Body of pancreas (tissue), 4 donors: ENCODE results near the gene PLAU. TPM values are rescaled to one million over a fixed set of nuclear protein-coding genes. Genes with fewer than 3 reads are reported as not detected.

Source experiments
- ATAC-seq: fragments of 150-250 bp; one replicate; pipeline ENCODE4 v1.9.1; 2016
- DNase-seq, 4 donors: peaks; one replicate each; pipeline ENCODE4 v3.0.0-alpha.2; 2019
- H3K27ac ChIP-seq, 4 donors: fragments of 200-600 bp; sonication (generic); 1 replicate in 3 of 4; 2 replicates in 1 of 4; pipeline versions ENCODE4 v1.5.1 to v1.6.1; 2016 to 2019; ENCODE audit warnings: mild to moderate bottlenecking in 1 of 4, mixed read lengths in 1 of 4, moderate library complexity in 1 of 4
- H3K27me3 ChIP-seq, 2 donors: fragments of 200-600 bp; sonication (generic); one replicate each; pipeline ENCODE4 v1.6.0; 2016; ENCODE audit warnings: mild to moderate bottlenecking in 1 of 2
- H3K36me3 ChIP-seq, 2 donors: fragments of 200-600 bp; sonication (generic); replicated peaks in 1 of 2; 2 replicates each; pipeline ENCODE4 v1.5.1; 2016; ENCODE audit warnings: low read depth in 2 of 2; ENCODE audit not compliant: insufficient read depth in 1 of 2
- H3K4me1 ChIP-seq: fragments of 200-600 bp; sonication (generic); one replicate; pipeline ENCODE4 v1.6.0; 2016
- H3K4me3 ChIP-seq, 2 donors: fragments of 200-600 bp; sonication (generic); 1 replicate in 1 of 2; 2 replicates in 1 of 2; pipeline ENCODE4 v1.5.1; 2016 to 2019
- H3K9me3 ChIP-seq, 3 donors: fragments of 200-600 bp; sonication (generic); 1 replicate in 2 of 3; 2 replicates in 1 of 3; pipeline ENCODE4 v1.5.1; 2016
- CTCF ChIP-seq, 7 experiments: fragments of 450-650 bp in 4 of 7; fragments of 200-600 bp in 3 of 7; sonication (generic) in 3 of 7; IDR thresholded peaks; one replicate each; pipeline ENCODE4 v1.5.1; 2016 to 2019; ENCODE audit warnings: antibody characterized with exemption in 7 of 7
- POLR2A ChIP-seq, 3 donors: fragments of 450-650 bp; IDR thresholded peaks; one replicate each; pipeline ENCODE4 v1.6.1; 2016; ENCODE audit warnings: antibody characterized with exemption in 3 of 3, mild to moderate bottlenecking in 2 of 3
- WGBS, 2 donors: methylation state at CpG; one replicate each; pipeline ENCODE4 v1.1.5; 2017; 5-methylcytosine and 5-hydroxymethylcytosine counted together
- intact Hi-C: fragments of 100-400 bp; cut with DNase I; formaldehyde crosslinking; loops from one replicate; pipeline ENCODE4 v1.15.1; 2023
- total RNA-seq, 2 donors: library from RNA; depleted of rRNA; stranded (reverse); fragments of >200 nt; gene quantifications; one replicate each; pipeline ENCODE4 v1.1.0, GENCODE V29; 2016

The PLAU gene
- total RNA-seq, 2 donors from 2014 or later, result 1.6 to 4.3 TPM

DNA sequence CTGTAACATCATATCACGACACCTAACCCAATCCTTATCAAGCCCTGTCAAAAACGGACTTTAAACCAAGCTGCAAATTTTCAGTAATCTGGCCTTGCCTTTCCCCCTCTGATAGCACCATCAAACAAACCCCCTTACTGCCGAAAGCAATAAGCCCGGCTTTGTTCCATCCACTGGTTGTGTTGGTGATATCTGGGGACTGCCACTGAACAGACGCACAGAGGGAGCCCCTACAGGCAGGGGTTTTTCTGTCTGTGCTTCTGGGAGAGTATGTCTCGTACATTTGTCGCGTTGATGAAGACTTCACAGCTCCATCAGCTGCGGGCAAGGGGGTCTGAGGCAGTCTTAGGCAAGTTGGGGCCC is 550 bp upstream of the PLAU start:
- TF ChIP-seq CTCF (IDR thresholded peaks at IDR 0.05), result no peak
- TF ChIP-seq POLR2A (IDR thresholded peaks at IDR 0.05), result no peak
- WGBS, 2 donors, result 15 to 25% methylated on average over 5 to 9 of the region's 9 CpGs
- intact Hi-C loops, result no loop called here
- H3K27ac ChIP-seq, result peak overlapping the region in 1 of 4 donors; percentile 46
- no peaks in the 10 kb centered on the region for H3K36me3 ChIP-seq
- H3K4me1 ChIP-seq, result peaks cover 17% of the 10 kb centered on the region
- DNase-seq, result no peak
- ATAC-seq, result no peak
- H3K9me3 ChIP-seq, result no peaks in the 10 kb centered on the region
- no peak overlapping the region for H3K4me3 ChIP-seq
- no peaks in the 10 kb centered on the region for H3K27me3 ChIP-seq

- TF ChIP-seq CTCF (IDR thresholded peaks at IDR 0.05) (no peak), POLR2A (IDR thresholded peaks at IDR 0.05) (no peak)
- Histone ChIP-seq H3K9me3 (no peaks in the 10 kb centered on the region), H3K36me3 (no peaks in the 10 kb centered on the region), H3K4me1 (peaks cover 17% of the 10 kb centered on the region), H3K4me3 (peak overlapping the region; percentile 18 to 42), H3K27ac (peak overlapping the region in 3 of 4 donors; percentile 27 to 60 (median 46)), H3K27me3 (no peaks in the 10 kb centered on the region)
- intact Hi-C loops, result no loop called here
- peak; percentile 5 for ATAC-seq
- DNase-seq, result no peak
- WGBS, 2 donors, result 10 to 20% methylated on average over 7 to 14 of the region's 14 CpGs
Observed at GRCh38 chr10:73911553-73912004, 647 bp downstream of the PLAU start.

- DNase-seq, result no peak
- peaks cover 17% of the 10 kb centered on the region for H3K4me1 ChIP-seq
- TF ChIP-seq POLR2A (IDR thresholded peaks at IDR 0.05), result no peak
- no peak for TF ChIP-seq CTCF (IDR thresholded peaks at IDR 0.05)
Observed at GRCh38 chr10:73914036-73914435, 3.1 kb downstream of the PLAU start.

DNA sequence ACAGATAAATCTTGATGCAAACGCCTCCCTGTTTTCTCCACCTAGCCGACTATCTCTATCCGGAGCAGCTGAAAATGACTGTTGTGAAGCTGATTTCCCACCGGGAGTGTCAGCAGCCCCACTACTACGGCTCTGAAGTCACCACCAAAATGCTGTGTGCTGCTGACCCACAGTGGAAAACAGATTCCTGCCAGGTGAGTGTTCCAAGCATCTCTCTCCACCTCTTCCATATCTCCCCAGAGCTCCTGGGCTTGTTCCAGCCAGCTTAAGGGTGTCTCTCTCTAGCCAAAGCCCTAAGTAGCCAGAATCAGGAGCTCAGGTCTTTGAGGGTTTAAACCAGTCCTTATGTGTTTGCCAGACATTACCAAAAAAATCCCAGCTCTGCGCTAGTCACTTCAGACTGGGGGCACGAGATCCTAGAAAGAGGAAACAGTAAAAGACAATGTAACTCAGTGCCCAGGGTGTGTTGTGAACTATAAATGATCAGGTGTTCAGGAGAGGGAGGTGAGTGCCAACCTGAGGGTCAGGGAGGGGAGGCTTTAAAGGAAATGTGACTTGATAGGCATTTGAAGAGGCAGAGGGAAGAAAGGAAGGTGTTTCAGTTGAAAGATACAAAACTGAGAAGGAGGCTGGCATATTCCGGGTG is 4.4 kb downstream of the PLAU start:
- Histone ChIP-seq H3K27me3 (no peaks in the 10 kb centered on the region), H3K36me3 (no peaks in the 10 kb centered on the region), H3K4me3 (no peak overlapping the region), H3K4me1 (peaks cover 14% of the 10 kb centered on the region), H3K27ac (no peak overlapping the region), H3K9me3 (no peaks in the 10 kb centered on the region)
- no peak for DNase-seq
- intact Hi-C loops, result no loop called here
- WGBS, 2 donors, result 64% methylated on average over 8 of the region's 8 CpGs
- no peak for ATAC-seq
- TF ChIP-seq CTCF (IDR thresholded peaks at IDR 0.05) (no peak), POLR2A (IDR thresholded peaks at IDR 0.05) (no peak)

More at GRCh38 chr10:73914036-73914435, 3.1 kb downstream of the PLAU start:
- Histone ChIP-seq H3K27me3 (no peaks in the 10 kb centered on the region), H3K9me3 (no peaks in the 10 kb centered on the region), H3K4me3 (no peak overlapping the region), H3K36me3 (no peaks in the 10 kb centered on the region), H3K27ac (no peak overlapping the region)
- no peak for ATAC-seq
- intact Hi-C loops, result no loop called here
- 84 to 86% methylated on average over 10 of the region's 10 CpGs for WGBS, 2 donors
